KMS-11 (cell line): ENCODE measurements around the gene RNF166.

ENCODE experiments used
- H2AFZ ChIP-seq: fragments of 200-600 bp; sonication (generic); 2 replicates; pipeline ENCODE4 v1.6.1; 2016; ENCODE audit warnings: antibody characterized with exemption, mixed run types, low read depth
- H3K27ac ChIP-seq: fragments of 200-600 bp; sonication (generic); 2 replicates; pipeline ENCODE4 v1.6.1; 2016; ENCODE audit warnings: mild to moderate bottlenecking, mixed run types
- H3K27me3 ChIP-seq: fragments of 200-600 bp; sonication (generic); 2 replicates; pipeline ENCODE4 v1.6.1; 2017; ENCODE audit warnings: mild to moderate bottlenecking, low read depth, mixed run types, moderate library complexity; ENCODE audit not compliant: insufficient read depth
- H3K36me3 ChIP-seq: fragments of 200-600 bp; sonication (generic); 2 replicates; pipeline ENCODE4 v1.6.1; 2017; ENCODE audit warnings: mild to moderate bottlenecking, mixed run types; ENCODE audit not compliant: insufficient read depth
- H3K4me1 ChIP-seq: fragments of 200-600 bp; sonication (generic); 2 replicates; pipeline ENCODE4 v1.6.1; 2016; ENCODE audit warnings: mild to moderate bottlenecking, low read depth, mixed run types; ENCODE audit not compliant: poor library complexity, severe bottlenecking
- H3K4me2 ChIP-seq: fragments of 200-600 bp; sonication (generic); 2 replicates; pipeline ENCODE4 v1.7.0; 2016; ENCODE audit warnings: mild to moderate bottlenecking, mixed run types
- H3K4me3 ChIP-seq: fragments of 200-600 bp; sonication (generic); IDR thresholded peaks from 2 replicates; pipeline ENCODE4 v1.6.1; 2017; ENCODE audit warnings: low read depth, low read length, mixed read lengths; ENCODE audit not compliant: insufficient read depth
- H3K79me2 ChIP-seq: fragments of 200-600 bp; sonication (generic); 2 replicates; pipeline ENCODE4 v1.6.1; 2016; ENCODE audit warnings: low read depth, mixed run types; ENCODE audit not compliant: insufficient read depth
- H3K9ac ChIP-seq: fragments of 200-600 bp; sonication (generic); 2 replicates; pipeline ENCODE4 v1.6.1; 2016; ENCODE audit warnings: mild to moderate bottlenecking, mixed run types
- H4K20me1 ChIP-seq: fragments of 200-600 bp; sonication (generic); 2 replicates; pipeline ENCODE4 v1.6.1; 2016; ENCODE audit warnings: mild to moderate bottlenecking, mixed run types; ENCODE audit not compliant: insufficient read depth
- CTCF ChIP-seq: fragments of 200-600 bp; sonication (generic); conservative IDR thresholded peaks from 2 replicates; pipeline ENCODE4 v1.6.1; 2017; ENCODE audit warnings: low read depth, mild to moderate bottlenecking, antibody characterized with exemption, low read length, moderate library complexity, mixed read lengths

Gene RNF166

DNA sequence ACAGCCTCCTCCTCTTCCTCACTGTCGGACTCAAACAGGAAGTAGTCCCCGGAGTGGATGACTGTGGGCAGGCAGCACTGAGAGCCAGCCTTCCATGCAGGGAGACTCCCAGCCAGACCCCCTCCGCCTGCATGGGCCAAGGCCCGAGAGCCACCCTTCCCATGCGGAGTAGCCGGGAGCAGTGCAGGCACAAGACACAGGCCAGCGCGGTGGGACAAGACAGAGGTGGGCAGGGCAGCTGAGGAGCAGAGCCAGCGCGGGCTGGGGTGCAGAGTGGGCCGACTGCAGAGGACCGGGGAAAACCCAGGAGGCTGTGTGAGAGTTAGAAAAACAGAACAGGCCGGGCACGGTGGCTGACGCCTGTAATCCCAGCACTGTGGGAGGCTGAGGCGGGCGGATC, 17.7 kb upstream of the RNF166 start:
- H3K79me2 ChIP-seq: no peaks in the 10 kb centered on the region
- H3K9ac ChIP-seq: no peak overlapping the region
- no peak overlapping the region for H2AFZ ChIP-seq
- no peak overlapping the region for H3K4me3 ChIP-seq
- H3K27ac ChIP-seq: no peak overlapping the region
- H3K36me3 ChIP-seq: no peaks in the 10 kb centered on the region; the same call in 1 of the 2 replicates
- H4K20me1 ChIP-seq: no peaks in the 10 kb centered on the region
- TF ChIP-seq CTCF: no peak
- no peaks in the 10 kb centered on the region for H3K4me1 ChIP-seq
- no peak overlapping the region for H3K4me2 ChIP-seq
- no peaks in the 10 kb centered on the region for H3K27me3 ChIP-seq

- Histone ChIP-seq H3K79me2 (no peaks in the 10 kb centered on the region), H3K36me3 (no peaks in the 10 kb centered on the region; the same call in 1 of the 2 replicates), H3K4me2 (no peak overlapping the region), H3K27ac (no peak overlapping the region), H3K27me3 (no peaks in the 10 kb centered on the region), H2AFZ (no peak overlapping the region), H3K9ac (no peak overlapping the region), H3K4me1 (no peaks in the 10 kb centered on the region), H3K4me3 (no peak overlapping the region), H4K20me1 (no peaks in the 10 kb centered on the region)
- TF ChIP-seq CTCF: no peak
These were observed 17.3 kb upstream of the RNF166 start for GRCh38 chr16:88723507-88723887.

DNA sequence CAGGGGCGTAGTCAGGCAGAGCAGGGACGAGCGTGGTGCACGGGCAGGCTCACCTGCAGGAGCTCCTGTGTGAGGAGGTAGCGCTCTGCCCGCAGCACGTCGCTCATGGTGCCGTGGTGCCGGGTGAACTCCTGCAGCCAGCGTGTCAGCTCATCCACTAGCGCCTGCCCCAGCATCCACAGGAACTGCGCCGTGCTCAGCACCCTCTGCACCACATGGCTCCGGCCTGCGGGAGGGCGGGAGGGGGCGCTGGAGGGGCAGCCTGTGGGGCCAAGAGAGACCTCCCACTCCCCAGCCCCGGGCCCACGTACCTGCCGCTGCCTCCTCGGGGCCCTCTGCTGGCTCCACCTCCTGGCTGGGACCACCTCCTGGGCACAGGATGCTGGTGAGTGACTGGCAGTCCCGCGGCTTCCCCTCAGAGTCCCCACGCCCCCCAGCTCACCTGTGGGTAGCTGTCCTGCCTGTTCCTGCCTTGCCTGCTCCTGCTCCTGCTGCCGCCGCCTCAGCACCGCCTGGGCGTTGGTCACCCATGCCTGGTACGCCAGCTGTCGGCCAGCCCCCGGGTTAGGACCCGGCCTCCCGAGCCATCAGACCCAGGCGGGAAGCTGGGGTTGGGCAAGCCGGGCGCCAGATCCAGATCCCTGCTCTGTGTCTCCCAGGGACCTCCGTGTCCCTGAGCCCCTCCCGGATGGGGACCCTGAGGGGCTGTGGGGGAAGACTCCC, 16.7 kb upstream of the RNF166 start:
- H3K27me3 ChIP-seq: no peaks in the 10 kb centered on the region
- H3K27ac ChIP-seq: no peak overlapping the region
- H3K4me3 ChIP-seq: no peak overlapping the region
- no peaks in the 10 kb centered on the region for H4K20me1 ChIP-seq
- H3K9ac ChIP-seq: no peak overlapping the region
- H3K79me2 ChIP-seq: no peaks in the 10 kb centered on the region
- H3K4me1 ChIP-seq: no peaks in the 10 kb centered on the region
- TF ChIP-seq CTCF: no peak
- H2AFZ ChIP-seq: no peak overlapping the region
- H3K4me2 ChIP-seq: no peak overlapping the region
- H3K36me3 ChIP-seq: peaks cover 2% of the 10 kb centered on the region; the same call in 1 of the 2 replicates

DNA sequence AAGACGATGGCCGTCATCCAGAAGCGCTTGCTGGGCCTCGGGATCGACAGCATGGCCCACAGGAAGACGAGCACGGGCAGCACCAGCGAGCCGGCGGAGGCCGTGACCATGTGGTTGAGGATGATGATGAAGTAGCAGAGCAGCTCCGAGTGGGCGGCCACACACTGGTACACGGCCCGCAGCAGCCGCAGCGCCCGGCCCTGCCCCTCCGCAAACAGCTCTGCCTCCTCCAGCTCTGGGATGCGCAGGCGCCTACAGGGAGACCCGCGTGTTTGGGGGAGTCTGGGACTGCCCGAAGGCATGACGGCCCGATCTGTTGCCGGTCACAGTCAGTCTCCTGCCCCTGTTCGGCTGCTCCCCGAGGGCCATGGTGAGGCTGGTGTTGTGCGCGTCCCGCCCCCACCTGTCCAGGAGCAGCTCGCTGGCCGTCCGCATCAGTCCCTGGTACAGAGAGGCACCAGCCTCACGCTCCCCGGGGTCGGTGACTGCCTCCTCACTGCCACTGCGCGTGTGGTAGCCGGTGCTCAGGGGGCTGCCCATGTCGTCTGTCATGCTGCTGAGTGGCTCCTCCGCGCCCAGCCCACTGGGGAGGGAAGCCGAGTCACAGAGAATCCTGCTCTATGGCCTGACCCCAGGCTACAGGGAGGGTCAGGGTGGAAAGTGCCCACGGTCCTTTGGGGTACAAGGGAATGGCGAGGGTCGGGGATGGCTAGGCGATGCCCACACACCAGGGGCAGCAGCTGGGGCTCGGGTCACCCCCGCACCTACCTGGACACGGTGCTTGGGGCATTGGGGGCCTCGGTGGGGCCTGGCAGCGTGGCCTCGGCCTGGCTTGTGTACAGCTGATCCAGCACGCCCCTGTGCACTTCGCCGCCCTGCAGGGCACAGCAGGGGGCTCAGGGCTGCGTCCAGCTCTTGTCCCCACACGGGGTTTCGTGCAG, 15.9 kb upstream of the RNF166 start:
- H3K9ac ChIP-seq: no peak overlapping the region
- no peak overlapping the region for H2AFZ ChIP-seq
- TF ChIP-seq CTCF: no peak
- no peaks in the 10 kb centered on the region for H4K20me1 ChIP-seq
- peaks cover 9% of the 10 kb centered on the region for H3K36me3 ChIP-seq
- no peak overlapping the region for H3K27ac ChIP-seq
- no peaks in the 10 kb centered on the region for H3K79me2 ChIP-seq
- H3K4me3 ChIP-seq: no peak overlapping the region
- H3K4me1 ChIP-seq: no peaks in the 10 kb centered on the region
- no peak overlapping the region for H3K4me2 ChIP-seq
- H3K27me3 ChIP-seq: no peaks in the 10 kb centered on the region
